Thoracic aorta (tissue), 2 donors: Measurements from ENCODE around the gene PSMA3. TPM values are rescaled to one million over a fixed set of nuclear protein-coding genes. Genes with fewer than 3 reads are reported as not detected.

Experiments
- ATAC-seq: fragments of 150-250 bp; one replicate; pipeline ENCODE4 v1.8.0; 2017; ENCODE audit warnings: low read depth; ENCODE audit not compliant: insufficient number of reproducible peaks, low FRiP score
- DNase-seq: peaks from one replicate; pipeline ENCODE4 v3.0.0-alpha.2; 2020; ENCODE audit warnings: low spot score
- H3K27ac ChIP-seq, 2 donors: fragments of 200-600 bp; sonication (generic); 1 replicate in 1 of 2; 2 replicates in 1 of 2; pipeline ENCODE4 v1.5.1; 2016; ENCODE audit warnings: mild to moderate bottlenecking in 2 of 2, moderate library complexity in 2 of 2
- H3K27me3 ChIP-seq: fragments of 200-600 bp; sonication (generic); replicated peaks from 2 replicates; pipeline ENCODE4 v1.6.0; 2016; ENCODE audit warnings: mild to moderate bottlenecking; ENCODE audit not compliant: insufficient read depth
- H3K36me3 ChIP-seq: fragments of 200-600 bp; sonication (generic); one replicate; pipeline ENCODE4 v1.5.1; 2016
- H3K4me1 ChIP-seq, 2 donors: fragments of 200-600 bp; sonication (generic); 1 replicate in 1 of 2; 2 replicates in 1 of 2; pipeline versions ENCODE4 v1.5.1 to v1.6.0; 2016; ENCODE audit warnings: low read depth in 2 of 2, mild to moderate bottlenecking in 1 of 2; ENCODE audit not compliant: control insufficient read depth in 1 of 2
- H3K4me3 ChIP-seq: fragments of 200-600 bp; sonication (generic); 2 replicates; pipeline ENCODE4 v1.5.1; 2016; ENCODE audit warnings: mild to moderate bottlenecking
- H3K9me3 ChIP-seq: fragments of 200-600 bp; sonication (generic); 2 replicates; pipeline ENCODE4 v1.5.1; 2016
- CTCF ChIP-seq: fragments of 200-600 bp; sonication (generic); IDR thresholded peaks from one replicate; pipeline ENCODE4 v1.5.1; 2019; ENCODE audit warnings: antibody characterized with exemption
- total RNA-seq, 2 donors: library from RNA; depleted of rRNA; stranded (reverse); fragments of >200 nt; gene quantifications; one replicate each; pipeline versions ENCODE4 v1.1.0 to v1.2.3, GENCODE V29; 2016

Gene PSMA3
- total RNA-seq, 2 donors from 2014 or later = 91.5 to 93.0 TPM

GRCh38 chr14:58274881-58275280 is 30.2 kb downstream of the PSMA3 start:
- Histone ChIP-seq H3K36me3 (peaks cover 20% of the 10 kb centered on the region), H3K4me3 (no peak overlapping the region), H3K27ac (peak overlapping the region; percentile 9 to 60), H3K27me3 (no peaks in the 10 kb centered on the region), H3K4me1 (peaks cover 30 to 48% of the 10 kb centered on the region in 2 donors), H3K9me3 (no peaks in the 10 kb centered on the region)
- no peak for TF ChIP-seq CTCF
- DNase-seq (no peak), ATAC-seq (no peak)

GRCh38 chr14:58275527-58276190 is 31.0 kb downstream of the PSMA3 start:
- Histone ChIP-seq H3K27me3 (no peaks in the 10 kb centered on the region), H3K36me3 (peaks cover 13% of the 10 kb centered on the region), H3K4me3 (no peak overlapping the region), H3K27ac (peak overlapping the region in 1 of 2 donors; percentile 60), H3K4me1 (peaks cover 30 to 51% of the 10 kb centered on the region in 2 donors), H3K9me3 (no peaks in the 10 kb centered on the region)
- no peak for ATAC-seq
- TF ChIP-seq CTCF = no peak
- no peak for DNase-seq

GRCh38 chr14:58276208-58276607 is 31.6 kb downstream of the PSMA3 start:
- Histone ChIP-seq H3K36me3 (peaks cover 10% of the 10 kb centered on the region), H3K27me3 (no peaks in the 10 kb centered on the region), H3K4me1 (peaks cover 32 to 51% of the 10 kb centered on the region in 2 donors), H3K4me3 (no peak overlapping the region), H3K27ac (no peak overlapping the region), H3K9me3 (no peaks in the 10 kb centered on the region)
- no peak for DNase-seq
- no peak for TF ChIP-seq CTCF
- no peak for ATAC-seq

- peaks cover 42 to 54% of the 10 kb centered on the region in 2 donors for H3K4me1 ChIP-seq
- no peaks in the 10 kb centered on the region for H3K27me3 ChIP-seq
- TF ChIP-seq CTCF = no peak
- H3K36me3 ChIP-seq = peaks cover 6% of the 10 kb centered on the region
- DNase-seq (no peak), ATAC-seq (no peak)
- H3K9me3 ChIP-seq = no peaks in the 10 kb centered on the region
- no peak overlapping the region for H3K27ac ChIP-seq
- no peak overlapping the region for H3K4me3 ChIP-seq
Observed at GRCh38 chr14:58278177-58278576, 33.5 kb downstream of the PSMA3 start.

- peak overlapping the region; percentile 12 for H3K4me3 ChIP-seq
- no peaks in the 10 kb centered on the region for H3K27me3 ChIP-seq
- ATAC-seq (peak; percentile 74), DNase-seq (no peak)
- peak overlapping the region; percentile 59 to 72 for H3K27ac ChIP-seq
- peaks cover 28 to 47% of the 10 kb centered on the region in 2 donors for H3K4me1 ChIP-seq
- no peak for TF ChIP-seq CTCF
- H3K36me3 ChIP-seq = peaks cover 2% of the 10 kb centered on the region
- no peaks in the 10 kb centered on the region for H3K9me3 ChIP-seq
Observed at GRCh38 chr14:58280954-58281787, 36.5 kb downstream of the PSMA3 start.
